UCSD-AML1 (cell line): Measurements from ENCODE around the gene GUCY2D.
"Not testable (repeated sequence)": the region's sequence is repeated elsewhere in the genome, so short reads cannot be mapped to it uniquely, and the experiment has no call there.

Experiments used
- DNase-seq: peaks from one replicate; lab custom pipeline; 2025; ENCODE audit not compliant: unreplicated experiment; lab: John Stamatoyannopoulos, UW

GUCY2D gene

DNA sequence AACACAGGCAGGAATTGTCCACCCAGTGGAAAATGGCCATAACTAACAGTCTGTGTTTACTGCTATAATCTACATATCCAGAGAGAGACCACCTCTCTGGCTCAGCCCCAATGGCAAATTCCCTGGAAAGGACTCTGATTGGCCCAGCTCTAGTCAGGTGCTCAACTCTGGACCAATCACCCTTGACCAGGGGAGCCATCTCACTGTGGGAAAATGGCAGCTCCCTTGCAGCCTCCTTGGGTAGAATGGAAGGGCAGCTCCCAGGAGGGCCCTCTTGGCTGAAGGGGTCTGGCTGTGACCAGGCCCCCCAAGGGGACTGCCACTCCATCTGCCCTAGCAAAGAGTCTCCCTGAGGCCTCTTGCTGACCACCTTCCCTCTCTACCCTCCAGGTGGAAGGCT lies 39.6 kb downstream of the GUCY2D start:
- no peak for DNase-seq

DNA sequence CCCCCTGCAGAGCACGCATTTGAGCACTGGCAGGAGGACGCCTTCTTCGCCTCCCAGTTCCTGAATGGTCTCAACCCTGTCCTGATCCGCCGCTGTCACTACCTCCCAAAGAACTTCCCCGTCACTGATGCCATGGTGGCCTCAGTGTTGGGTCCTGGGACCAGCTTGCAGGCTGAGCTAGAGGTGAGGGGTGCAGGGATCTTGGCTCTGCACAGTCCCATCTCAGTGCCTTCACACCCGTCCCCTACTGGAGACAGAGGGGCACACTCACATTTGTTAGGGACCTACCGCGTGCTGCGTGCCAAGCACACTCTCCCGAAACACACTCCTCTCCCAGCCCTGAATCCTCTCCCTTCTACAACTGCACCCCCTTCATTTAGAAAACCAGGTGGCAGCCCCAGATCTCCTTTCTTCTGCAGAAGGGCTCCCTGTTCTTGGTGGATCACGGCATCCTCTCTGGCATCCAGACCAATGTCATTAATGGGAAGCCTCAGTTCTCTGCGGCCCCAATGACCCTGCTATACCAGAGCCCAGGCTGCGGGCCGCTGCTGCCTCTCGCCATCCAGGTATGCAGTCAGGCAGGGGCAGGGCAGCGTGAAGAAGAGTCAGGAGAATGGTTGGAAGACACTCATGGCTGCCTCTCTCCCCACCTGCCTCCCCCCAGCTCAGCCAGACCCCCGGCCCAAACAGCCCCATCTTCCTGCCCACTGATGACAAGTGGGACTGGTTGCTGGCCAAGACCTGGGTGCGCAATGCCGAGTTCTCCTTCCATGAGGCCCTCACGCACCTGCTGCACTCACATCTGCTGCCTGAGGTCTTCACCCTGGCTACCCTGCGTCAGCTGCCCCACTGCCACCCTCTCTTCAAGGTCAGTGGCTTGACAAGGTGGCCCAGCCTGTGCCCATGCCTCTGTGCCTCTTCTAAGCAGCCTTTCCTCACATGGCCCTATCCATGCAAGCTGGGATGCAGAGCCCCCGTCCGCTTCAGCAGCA lies 42.7 kb downstream of the GUCY2D start:
- no peak for DNase-seq

DNA sequence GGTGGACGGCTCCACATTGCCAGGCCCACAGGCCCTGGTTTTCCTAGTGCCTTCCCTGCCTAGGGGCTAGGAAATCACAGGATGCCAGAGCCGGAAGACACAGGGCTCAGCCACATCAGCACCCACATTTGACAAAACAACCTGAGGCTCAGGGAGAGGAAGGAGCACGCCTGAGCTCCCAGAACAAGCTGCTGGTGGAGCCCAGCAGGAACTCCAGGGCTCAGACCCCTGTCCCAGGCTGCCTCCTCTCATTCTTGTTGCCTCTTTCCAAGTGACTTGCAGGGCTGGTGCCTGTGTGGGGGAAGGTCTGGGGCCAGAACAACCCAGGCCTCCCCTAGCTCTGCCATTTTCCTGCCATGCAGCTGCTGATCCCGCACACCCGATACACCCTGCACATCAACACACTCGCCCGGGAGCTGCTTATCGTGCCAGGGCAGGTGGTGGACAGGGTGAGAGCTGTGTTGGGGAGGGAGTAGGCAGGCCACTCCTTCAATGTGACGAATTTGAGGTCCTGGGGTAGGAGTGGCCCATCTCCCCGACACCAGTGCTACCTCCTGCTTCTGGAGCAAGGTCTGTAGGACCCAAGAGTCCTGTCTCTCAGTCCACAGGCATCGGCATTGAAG lies 44.0 kb downstream of the GUCY2D start:
- DNase-seq, result no peak

DNA sequence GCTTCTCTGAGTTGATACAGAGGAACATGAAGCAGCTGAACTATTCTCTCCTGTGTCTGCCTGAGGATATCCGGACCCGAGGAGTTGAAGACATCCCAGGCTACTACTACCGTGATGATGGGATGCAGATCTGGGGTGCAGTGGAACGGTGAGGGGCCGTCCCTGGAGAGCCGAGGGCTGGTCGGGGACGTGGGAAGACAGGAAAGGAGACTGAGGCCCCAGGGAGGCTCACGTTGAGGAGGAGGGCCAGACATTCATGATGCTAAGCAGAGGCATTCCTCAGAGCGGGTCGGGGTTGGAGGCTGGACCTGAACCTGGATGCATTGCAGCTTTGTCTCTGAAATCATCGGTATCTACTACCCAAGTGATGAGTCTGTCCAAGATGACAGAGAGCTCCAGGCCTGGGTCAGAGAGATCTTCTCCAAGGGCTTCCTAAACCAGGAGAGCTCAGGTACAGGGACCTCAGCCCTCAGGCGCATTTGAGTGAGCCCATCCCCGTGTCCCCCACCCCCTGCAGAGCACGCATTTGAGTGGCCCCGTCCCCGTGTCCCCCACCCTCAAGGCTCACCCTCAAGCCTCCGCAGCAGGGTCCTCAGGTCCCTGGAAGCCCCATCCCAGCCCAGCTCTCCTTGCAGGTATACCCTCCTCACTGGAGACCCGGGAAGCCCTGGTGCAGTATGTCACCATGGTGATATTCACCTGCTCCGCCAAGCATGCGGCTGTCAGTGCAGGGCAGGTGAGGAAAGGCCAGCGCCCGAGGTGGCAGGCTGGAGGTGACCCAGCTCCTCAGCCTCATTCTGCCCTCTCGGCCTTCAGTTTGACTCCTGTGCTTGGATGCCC lies 44.7 kb downstream of the GUCY2D start:
- no peak for DNase-seq

DNA sequence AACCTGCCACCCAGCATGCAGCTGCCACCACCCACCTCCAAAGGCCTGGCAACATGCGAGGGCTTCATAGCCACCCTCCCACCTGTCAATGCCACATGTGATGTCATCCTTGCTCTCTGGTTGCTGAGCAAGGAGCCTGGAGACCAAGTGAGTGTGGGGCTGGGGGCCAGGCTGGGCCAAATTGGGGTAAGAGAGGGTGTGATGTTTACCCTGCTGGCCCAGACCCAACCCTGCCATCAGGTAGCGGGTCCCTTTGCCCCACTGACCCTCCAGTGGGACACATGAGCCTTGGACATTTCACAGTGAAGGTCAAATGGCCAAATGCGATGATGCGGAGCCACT lies 45.3 kb downstream of the GUCY2D start:
- no peak for DNase-seq

DNA sequence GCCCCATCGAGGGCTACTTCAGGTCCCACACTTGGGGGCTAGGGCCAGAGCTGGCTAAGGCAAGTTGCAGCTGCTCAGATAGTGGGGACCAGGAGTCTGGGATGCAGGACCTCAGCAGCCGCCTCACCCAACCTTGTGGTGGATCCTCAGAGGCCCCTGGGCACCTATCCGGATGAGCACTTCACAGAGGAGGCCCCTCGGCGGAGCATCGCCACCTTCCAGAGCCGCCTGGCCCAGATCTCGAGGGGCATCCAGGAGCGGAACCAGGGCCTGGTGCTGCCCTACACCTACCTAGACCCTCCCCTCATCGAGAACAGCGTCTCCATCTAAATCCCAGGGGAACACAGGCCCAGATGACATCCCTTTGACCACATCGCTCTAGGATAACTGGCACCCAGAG lies 45.8 kb downstream of the GUCY2D start:
- no peak for DNase-seq

DNA sequence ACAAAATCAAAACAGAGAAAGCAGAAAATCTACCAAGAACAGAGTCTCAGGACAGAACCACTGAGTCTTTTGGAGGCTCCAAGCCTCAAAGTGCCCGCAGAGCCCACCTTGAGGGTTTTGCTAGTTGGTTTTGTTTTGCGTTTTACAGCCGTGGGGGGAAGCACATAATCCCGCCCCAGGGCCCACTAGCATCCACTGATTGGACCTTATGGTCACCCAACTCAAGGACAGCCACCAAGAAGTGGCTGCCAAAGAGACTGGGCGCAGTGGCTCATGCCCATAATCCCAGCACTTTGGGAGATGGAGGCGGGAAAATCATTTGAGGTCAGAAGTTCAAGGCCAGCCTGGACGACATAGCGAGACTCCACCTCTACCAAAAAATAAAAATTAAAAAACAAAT lies 46.3 kb downstream of the GUCY2D start:
- no peak for DNase-seq

DNA sequence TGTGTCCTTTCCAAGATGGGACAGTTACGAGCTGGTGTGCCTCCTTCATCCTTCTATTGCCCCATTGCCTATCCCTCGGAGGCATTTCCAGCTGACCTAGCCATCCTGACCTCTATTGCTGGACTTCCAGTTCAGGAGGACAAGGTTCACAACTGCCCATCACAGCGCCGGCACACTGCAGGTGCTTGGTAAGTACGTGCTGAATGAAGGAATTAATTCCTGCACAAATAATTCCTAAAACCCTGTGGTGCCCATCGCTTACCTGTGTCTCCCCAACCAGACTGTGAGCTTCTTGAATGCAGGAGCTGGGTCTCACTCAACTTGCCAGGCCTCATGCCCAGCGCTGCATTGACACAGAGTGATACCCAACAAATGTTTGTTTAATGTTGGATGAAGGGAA lies 49.4 kb downstream of the GUCY2D start:
- no peak for DNase-seq

DNA sequence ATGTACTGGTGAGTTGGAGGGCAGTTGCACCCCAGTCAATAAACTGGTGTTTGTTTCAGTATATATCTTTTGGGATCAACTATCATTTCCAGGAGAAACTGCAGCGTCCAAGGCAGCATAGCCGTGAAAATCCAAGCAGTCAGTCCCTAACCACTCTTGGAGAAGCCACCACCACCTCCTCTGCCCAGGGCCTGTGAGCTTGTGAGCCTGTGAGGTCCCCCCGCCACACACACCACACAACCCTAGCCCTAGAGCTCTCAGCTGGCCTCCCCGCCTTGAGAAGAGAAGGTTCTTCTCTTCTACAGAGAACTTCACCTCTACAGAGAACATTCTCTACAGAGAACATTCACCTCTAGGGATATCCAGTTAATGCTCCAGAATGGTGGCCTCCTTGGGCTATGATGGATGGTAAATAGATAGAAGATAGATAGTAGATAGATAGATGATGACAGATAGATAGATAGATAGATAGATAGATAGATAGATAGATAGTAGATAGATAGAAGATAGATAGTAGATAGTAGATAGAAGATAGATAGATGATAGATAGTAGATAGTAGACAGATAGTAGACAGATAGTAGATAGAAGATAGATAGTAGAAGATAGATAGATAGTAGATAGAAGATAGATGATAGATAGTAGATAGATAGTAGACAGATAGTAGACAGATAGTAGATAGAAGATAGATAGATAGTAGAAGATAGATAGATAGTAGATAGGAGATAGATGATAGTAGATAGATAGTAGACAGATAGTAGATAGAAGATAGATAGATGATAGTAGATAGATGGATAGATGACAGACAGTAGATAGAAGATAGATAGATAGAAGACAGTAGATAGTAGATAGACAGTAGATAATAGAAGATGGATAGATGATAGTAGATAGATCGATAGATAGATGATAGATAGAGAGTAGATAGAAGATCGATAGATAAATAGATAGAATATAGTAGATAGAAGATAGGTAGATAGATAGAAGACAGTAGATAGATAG lies 50.1 kb downstream of the GUCY2D start:
- no peak for DNase-seq

DNA sequence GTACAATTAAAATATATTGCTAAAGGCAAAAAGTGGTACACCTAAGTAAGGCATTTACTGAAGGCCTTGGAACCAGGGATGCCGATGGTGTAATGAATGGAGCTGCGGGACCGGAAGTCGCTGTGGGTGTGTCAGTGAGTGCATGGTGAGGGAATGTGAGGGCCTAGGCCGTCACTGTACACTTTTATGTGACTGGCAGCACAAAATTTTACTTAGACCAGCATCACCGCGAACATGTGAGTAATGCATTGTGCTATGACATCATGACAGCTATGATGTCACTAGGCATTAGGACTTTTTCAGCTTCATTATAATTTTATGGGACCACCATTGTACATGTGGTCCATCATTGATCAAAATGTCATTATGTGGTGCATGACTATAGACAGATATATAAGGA lies 51.2 kb downstream of the GUCY2D start:
- DNase-seq, result no peak

DNA sequence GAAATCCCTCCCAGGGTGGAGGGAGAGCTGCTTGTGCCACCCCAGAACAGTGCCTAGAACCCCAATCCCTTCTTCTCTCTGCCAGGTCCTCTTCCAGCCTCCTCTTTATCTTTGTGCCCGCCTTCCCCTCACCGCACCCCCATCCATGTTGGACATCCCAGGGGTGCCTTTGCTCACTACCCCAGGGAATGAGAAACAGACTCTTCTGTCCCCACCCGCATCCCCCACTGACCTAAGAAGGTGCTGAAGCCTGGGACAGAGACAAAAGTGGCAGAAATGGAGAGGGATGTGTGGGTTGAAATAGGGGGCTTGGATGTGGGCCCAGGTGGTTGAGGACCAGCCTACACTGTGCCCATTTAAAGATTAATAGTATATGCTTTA lies 53.4 kb downstream of the GUCY2D start:
- DNase-seq, result no peak

DNA sequence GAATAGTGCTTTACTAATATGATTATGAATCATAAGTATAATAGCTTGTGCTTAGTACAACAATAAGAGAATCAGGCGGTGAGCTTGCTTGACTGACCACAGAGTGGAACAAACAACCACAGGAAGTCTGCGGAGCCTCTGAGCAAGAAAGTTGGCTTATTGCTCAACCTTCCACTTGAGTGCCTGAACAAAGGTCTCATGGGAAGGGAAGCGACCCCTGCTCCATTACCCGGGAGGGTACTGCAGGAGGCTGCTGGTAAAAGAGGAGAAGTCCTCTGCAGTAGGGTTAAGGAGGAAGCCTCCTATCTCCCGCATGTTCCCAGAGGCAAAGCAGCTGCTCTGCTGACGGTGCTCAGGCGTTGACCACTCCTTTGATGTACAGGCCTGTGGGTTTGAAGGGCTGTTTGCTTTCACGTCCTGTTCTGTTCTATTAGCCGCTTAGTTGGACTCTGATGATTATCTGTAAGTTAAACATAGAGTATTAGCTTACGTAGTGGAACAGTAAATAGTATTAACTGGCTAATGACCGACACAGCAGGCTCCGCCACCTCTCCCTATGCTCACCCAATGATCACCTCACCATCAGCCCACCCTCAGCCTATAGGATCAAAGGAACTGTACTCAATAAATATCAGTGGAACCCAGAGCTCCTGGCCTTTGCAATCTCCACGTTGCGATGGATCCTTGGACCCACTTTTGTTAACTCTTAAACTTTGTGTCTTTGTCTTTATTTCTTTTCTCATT lies 54.0 kb downstream of the GUCY2D start:
- DNase-seq, result peak; percentile 83

DNA sequence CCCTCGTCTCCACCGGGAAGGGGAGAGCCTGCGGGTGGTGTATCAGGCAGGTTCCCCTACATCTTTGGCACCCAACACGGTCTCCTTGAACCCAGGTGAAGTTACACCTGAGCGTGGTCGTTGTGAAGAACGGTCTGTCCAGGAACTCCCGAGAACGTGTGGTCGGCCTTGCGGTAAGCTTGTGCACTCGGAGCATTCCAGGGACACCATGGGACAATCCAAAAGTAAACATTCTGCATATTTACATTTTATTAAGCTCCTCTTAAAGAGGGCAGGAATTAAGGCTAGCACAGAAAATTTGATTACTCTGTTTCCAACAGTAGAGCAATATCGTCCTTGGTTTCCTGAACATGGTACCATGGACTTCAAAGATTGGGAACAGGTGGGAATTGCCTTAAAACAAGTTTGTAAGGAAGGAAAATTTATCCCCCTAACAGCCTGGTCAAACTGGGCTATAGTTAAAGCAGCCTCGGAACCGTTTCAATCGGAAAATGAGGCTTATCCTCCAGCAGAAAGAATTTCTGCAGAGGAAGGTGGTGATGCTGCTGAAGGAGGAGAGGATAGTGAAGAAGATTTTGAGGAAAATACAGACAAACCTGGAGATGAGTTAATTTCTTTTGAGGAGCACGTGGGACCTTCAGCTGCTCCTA lies 54.7 kb downstream of the GUCY2D start:
- no peak for DNase-seq

DNA sequence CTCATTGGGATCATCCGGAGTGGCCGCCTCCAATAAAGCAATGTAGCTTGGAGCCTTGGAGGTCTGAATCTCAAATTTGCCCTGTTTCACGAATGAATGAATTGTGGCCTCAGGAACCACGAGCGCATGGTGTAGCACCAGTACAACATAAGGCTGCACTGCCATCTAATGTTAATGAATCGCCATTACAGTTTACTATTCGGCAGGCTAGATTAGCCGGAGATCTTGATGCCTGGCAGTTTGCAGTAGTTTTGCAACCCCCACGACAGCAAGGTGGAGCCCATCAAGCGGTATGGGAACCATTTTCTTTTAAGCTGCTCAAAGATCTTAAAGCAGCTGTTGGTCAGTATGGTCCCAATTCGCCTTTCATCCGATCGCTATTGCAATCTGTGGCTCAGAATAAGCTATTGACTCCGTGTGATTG lies 55.3 kb downstream of the GUCY2D start:
- DNase-seq, result peak; percentile 46

DNA sequence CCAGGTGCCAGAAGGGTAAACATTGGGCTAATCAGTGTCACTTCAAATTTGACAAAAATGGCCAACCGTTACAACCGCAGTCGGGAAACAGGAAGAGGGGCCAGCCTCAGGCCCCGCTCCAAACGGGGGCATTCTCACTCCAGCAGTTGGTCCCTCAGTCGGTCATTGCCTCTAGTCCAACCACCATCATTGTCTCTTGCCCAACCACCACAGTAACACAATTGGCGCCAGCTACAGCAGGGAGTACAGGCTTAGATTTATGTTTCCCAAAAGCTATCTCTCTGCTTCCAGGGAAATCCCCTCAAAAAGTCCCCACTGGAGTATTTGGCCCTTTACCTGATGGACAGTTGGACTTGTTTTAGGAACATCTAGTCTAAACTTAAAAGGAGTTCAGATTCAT lies 56.7 kb downstream of the GUCY2D start:
- no peak for DNase-seq

DNA sequence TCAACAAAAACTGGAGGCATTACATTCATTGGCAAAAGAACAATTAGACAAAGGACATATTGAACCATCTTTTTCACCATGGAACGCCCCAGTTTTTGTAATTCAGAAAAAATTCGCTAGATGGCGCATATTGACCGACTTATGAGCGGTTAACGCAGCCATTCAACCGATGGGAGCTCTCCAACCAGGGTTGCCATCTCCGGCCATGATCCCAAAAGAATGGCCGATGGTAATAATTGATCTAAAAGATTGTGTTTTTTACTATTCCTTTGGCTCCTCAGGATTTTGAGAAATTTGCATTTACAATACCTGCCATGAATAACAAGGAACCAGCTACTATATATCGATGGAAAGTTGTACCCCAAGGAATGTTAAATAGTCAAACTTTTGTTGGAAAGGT lies 57.9 kb downstream of the GUCY2D start:
- DNase-seq, result no peak

DNA sequence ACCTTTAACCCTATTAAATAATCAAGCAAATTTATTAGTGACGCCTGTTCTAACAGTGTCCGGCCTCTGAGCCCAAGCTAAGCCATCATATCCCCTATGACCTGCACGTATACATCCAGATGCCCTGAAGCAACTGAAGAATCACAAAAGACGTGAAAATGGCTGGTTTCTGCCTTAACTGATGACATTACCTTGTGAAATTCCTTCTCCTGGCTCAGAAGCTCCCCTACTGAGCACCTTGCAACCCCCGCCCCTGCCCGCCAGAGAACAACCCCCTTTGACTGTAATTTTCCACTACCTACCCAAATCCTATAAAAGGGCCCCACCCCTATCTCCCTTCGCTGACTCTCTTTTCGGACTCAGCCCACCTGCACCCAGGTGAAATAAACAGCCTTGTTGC lies 59.4 kb downstream of the GUCY2D start:
- DNase-seq, result not testable (repeated sequence)

DNA sequence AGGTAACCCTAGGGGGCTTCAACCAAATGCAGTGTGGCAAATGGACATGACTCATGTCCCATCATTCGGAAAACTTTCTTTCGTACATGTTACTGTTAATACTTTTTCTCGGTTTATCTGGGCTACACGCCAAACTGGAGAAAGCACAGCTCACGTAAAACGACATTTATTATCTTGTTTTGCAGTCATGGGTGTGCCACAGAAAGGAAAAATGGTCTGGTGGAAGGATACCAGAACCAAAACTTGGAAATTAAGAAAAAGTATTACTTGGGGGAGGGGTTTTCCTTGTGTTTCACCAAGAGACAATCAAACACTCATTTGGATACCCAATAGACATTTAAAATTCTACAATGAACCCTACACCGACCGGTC lies 60.0 kb downstream of the GUCY2D start:
- DNase-seq, result no peak

DNA sequence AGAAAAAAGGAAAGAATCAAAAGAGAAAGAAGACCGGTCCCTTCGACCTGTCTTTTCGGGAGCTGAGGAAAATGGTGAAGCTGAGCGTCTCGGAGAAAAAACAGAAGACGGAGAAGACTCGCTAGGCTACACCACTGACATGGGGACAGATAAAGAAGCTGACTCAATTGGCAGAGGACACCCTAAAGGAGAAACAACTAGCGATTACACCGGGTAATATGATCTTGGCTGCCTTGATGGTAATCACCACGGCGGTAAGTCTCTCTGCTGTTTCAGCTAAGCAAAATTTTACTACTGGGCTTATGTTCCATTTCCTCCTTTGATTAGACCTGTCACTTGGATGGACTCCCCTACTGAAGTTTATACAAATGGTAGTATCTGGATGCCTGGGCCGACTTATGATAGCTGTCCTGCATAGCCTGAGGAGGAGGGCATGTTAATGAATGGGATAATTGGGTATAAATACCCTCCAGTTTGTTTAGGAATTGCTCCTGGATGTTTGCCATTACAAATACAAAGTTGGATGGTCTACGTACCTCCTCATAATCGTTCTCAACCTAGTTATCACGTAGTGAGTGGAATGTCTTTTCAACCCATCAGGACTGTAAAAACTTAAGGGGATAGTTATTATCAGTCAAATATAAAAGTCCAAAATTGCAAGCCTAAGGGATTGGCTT lies 60.5 kb downstream of the GUCY2D start:
- no peak for DNase-seq
